Peyer's patch (tissue), 4 donors: Measurements from ENCODE around the gene IGF2R.

Source experiments
- POLR2A ChIP-seq, 2 donors: fragments of 450-650 bp; IDR thresholded peaks; one replicate each; pipeline ENCODE4 v1.5.1; 2017; ENCODE audit warnings: antibody characterized with exemption in 2 of 2, mild to moderate bottlenecking in 2 of 2, moderate library complexity in 2 of 2
- TF ChIP-seq, protein P1 (sequence below), 6 experiments: fragments of 450-650 bp in 4 of 6; fragments of 200-600 bp in 2 of 6; sonication (generic) in 1 of 6; IDR thresholded peaks; one replicate each; pipeline ENCODE4 v1.5.1; 2017 to 2019; ENCODE audit warnings: antibody characterized with exemption in 6 of 6, mild to moderate bottlenecking in 3 of 6, moderate library complexity in 1 of 6

DNA sequence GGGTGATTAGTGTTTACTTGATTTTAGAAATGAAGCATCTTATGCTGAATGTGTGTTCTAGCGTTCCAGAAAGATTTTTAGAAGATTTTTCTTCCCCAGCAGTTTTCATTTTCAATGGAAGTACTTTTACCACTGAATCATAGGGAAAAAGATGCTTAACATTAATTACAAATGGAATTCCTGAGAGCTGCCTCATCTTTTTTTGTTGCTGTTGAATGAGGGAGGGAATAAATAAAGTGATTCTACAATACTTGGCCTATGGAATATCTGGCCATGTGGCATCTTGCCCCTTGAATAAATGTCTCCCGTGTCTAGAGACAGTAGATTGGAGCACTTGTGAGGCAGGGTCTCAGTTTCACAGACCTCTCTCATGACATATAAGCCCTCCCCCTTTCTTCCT, 108.6 kb downstream of the IGF2R start:
- TF ChIP-seq, protein P1, sequence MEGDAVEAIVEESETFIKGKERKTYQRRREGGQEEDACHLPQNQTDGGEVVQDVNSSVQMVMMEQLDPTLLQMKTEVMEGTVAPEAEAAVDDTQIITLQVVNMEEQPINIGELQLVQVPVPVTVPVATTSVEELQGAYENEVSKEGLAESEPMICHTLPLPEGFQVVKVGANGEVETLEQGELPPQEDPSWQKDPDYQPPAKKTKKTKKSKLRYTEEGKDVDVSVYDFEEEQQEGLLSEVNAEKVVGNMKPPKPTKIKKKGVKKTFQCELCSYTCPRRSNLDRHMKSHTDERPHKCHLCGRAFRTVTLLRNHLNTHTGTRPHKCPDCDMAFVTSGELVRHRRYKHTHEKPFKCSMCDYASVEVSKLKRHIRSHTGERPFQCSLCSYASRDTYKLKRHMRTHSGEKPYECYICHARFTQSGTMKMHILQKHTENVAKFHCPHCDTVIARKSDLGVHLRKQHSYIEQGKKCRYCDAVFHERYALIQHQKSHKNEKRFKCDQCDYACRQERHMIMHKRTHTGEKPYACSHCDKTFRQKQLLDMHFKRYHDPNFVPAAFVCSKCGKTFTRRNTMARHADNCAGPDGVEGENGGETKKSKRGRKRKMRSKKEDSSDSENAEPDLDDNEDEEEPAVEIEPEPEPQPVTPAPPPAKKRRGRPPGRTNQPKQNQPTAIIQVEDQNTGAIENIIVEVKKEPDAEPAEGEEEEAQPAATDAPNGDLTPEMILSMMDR (IDR thresholded peaks at IDR 0.05) = no peak
- TF ChIP-seq POLR2A (IDR thresholded peaks at IDR 0.05) = no peak
